OCI-LY7 (cell line): ENCODE data around the gene ARHGAP26.

Experiments
- CTCF ChIP-seq: fragments of 200-600 bp; sonication (generic); conservative IDR thresholded peaks from 2 replicates; pipeline ENCODE4 v1.5.1; 2014; ENCODE audit warnings: mild to moderate bottlenecking, antibody characterized with exemption, low read length, moderate library complexity, mixed read lengths
- EZH2phosphoT487 ChIP-seq: fragments of 200-600 bp; sonication (generic); IDR thresholded peaks from 2 replicates; pipeline ENCODE4 v1.6.1; 2018; ENCODE audit warnings: low read depth, borderline replicate concordance, mild to moderate bottlenecking, mixed run types, antibody characterized with exemption, low read length, moderate library complexity, mixed read lengths

DNA sequence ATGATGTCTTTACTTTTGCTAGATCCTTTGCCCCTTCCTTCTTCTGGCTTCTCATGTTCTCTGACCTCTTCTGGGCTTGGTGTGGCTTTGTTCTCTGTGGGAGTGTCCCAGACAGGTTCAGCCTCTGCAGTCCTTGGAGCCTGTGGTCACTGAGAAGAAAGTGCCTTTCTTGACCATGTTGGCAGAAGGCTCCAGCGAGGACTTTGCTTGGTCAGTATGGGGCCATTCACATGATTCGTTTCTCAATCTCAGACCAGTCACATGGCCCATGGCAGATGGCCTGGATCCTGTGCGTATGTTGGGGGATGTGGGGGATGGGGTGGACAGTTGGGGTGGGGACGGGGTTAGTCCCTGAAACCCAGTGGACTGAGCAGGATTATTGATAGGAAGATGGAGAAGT lies 274.1 kb downstream of the ARHGAP26 start:
- no peak for TF ChIP-seq EZH2phosphoT487
- no peak for TF ChIP-seq CTCF
